ENCODE data around the gene ALDH1L1.

Gene ALDH1L1

GRCh38 chr3:126134219-126134975 lies 46.0 kb downstream of the ALDH1L1 start:
- DNase-seq (ENCODE audit: low read depth): peak; percentile 57

DNA sequence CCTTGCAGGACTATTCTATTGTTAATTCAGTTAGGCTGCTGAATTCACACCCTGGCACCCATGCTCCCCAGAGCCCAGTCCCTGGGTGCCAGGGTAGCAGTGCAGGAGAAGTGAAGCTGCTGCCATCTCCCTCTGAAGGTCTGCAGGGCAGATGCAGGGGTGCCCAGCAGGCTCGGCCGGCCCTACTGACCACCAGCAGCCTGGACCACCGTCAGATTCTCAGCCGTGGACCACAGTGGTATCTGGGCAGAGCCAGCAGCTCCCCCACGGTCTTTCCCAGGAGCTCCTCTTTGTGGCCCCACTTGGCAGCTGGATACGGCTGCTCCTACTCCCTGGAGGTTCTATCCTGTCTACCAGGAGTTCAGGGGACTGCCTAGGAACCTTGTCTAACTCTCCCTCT lies 46.8 kb downstream of the ALDH1L1 start:
- no peak for DNase-seq (ENCODE audit: low read depth)

DNA sequence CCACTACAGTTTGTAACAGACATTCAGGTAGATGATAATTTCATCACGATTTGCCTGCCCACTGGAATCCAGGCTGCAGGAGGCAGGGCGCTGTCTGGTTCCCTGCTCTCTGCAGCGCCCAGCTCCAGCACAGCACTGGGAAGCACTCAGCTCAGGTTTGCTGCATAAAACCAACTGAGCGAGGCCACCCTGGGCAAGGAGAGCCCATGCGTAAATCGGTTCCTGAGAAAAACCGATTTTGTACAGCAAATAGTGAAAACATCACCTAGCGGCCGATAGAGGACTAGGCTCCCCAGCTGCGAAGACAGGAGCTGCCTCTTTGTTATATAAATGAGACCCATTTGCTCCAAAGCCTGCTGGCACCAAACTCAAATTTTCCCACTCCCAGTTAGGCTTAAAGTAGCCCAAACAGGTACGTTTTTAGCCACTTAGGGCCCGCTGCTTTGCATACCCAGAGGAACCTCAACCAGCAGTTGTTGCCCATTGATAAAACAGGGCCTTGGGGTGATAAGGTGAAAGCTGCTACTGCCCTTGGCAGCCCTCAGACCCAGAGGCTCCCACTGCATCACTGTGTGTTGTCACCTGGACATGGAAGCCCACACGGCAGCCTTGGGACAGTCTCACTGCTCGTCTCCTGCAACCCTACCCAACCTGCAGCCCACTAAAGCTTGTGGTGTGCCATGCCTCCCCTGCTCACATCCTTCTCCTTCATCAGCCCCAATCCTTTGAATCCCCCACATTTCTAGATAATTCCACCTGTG lies 47.5 kb downstream of the ALDH1L1 start:
- DNase-seq (ENCODE audit: low read depth): peak; percentile 10

GRCh38 chr3:126131881-126132750 lies 48.3 kb downstream of the ALDH1L1 start:
- no peak for DNase-seq (ENCODE audit: low read depth)

- no peak for DNase-seq (ENCODE audit: low read depth)
Measured at GRCh38 chr3:126130981-126131745, 49.2 kb downstream of the ALDH1L1 start.

- no peak for DNase-seq (ENCODE audit: low read depth)
Measured at GRCh38 chr3:126130081-126130855, 50.1 kb downstream of the ALDH1L1 start.

- DNase-seq (ENCODE audit: low read depth): peak; percentile 33
Measured at GRCh38 chr3:126129398-126129891, 50.9 kb downstream of the ALDH1L1 start.

DNA sequence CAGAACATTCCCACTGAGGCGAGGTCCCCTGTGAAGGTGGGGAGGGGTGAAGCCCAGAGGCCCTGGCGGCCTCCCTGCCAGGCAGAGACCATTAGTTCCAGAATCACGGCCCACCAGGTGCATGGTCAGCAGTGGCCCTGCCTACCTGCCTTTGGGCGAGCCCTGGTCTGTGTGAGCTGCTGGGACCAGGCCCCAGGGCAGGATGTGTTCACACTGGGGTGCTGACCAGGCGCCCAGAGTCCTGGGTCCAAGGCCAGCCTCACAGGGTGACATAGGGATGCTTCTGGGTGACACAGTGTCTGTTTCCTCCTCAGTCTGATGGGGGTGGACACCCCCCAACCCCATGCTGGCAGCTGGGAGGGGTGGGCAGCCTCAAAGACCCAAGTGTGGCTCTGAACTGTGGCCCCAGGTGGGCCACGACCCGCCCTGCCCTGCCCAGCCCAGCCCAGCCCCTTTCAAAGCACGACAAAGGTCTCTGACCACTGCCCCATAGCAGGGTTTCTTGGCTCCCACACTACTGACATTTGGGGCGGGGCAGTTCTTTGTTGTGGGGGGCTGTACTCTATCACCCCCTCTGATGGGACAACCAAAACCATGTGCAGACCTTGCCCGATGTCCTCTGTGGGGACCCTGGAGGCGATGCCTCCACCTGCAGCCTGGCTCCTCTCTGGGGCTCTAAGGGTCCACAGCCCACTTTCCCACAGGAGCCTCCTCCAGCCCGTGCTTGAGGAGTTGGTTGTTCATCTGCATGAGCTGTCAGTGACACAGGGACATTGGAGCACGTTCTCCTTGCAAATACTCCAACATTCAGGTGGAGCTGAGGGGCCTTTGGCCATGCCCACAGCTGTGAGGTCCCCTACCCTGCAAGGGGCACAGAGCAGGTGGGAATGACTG lies 51.6 kb downstream of the ALDH1L1 start:
- no peak for DNase-seq (ENCODE audit: low read depth)

DNA sequence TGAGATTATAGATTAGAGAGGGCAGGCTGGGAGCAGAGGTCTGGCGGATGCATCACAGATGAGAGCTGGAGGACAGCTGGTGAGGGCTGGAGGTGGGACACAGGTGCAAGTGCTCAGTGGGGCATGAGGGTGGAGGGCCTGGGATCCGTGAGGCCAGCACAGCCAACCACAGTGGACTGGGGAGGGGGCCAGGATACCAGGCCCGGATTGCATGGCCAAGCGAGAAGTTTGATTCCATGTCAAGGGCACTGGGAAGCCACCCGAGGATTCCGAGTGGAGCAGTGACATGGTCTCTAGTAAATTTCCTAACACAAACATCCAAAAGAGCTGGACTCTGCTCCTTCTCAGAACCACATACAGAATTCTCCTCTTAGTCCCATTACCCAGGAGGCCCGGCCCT lies 52.5 kb downstream of the ALDH1L1 start:
- DNase-seq (ENCODE audit: low read depth): no peak

- no peak for DNase-seq (ENCODE audit: low read depth)
Measured at GRCh38 chr3:126127452-126127851, 52.9 kb downstream of the ALDH1L1 start.

DNA sequence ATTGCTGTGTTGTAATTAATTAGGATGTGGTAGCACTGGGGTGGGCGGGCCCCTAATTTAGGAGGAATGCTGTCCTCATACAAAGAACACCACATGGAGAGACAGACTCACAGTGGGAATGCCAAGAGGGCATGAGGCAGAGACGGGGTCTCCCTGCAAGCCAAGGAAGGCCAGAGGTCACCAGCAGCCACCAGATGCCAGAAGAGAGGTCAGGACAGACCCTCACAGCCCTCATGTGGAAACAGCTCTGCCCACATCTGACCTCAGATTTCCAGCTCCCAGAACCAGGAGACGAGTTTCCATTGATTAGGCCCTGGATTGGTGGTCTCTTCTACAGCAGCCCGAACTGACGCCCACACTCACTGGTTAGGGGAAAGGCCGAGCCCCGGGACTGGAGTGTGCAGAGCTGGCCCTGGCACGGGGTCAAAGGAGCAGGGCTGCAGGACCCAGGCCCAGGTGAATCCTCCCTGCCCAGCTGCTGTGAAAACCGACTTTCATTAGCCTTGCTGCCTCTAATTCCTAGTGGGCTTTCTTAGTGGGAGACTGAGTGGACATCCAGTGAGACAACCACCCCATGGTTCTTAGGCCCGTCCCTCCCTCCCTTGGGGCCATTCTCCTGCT lies 53.5 kb downstream of the ALDH1L1 start:
- no peak for DNase-seq (ENCODE audit: low read depth)

DNA sequence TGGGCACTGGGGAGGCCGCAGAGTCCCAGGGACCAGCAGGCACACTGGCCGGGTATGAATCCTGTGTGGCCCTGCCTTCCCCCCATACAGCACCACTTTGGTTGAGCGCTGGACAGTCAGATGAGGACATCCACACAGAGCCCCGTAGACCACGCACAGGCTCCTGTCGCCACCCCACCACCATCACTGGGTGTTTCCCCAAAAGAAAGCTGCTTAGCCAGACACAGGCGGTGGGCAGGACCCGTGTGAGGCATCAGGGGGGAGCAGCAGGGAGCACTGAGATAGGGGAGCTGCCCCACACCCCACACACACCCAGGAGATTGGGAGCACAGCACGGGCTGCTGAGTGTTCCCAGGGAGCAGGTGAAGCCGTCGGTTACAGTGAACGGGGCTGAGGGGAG lies 54.1 kb downstream of the ALDH1L1 start:
- DNase-seq (ENCODE audit: low read depth): no peak

DNA sequence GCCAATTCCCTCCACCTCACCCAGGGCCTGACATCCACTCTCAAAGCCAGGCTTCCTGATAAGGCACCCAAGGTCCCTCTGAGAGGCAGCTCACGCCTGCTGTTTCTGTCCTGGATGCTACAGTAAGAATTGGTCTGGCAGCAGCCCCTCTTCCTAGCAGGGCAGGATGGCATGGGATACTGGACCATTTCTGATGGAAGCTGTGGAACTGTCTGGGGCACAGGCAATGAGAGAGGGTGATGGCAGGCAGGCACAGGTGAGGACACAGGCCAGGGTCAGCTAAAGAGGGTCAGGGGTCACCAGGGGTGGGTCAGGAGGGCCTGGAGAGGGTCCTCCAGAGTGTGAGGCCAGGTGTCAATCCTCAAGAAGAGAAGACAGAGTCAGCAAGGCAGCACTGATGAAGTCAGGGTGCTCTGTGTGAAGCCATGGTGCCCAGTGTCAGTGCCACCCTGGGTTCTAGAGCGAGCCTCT lies 54.6 kb downstream of the ALDH1L1 start:
- DNase-seq (ENCODE audit: low read depth): no peak

- DNase-seq (ENCODE audit: low read depth): no peak
Measured at GRCh38 chr3:126125341-126125740, 55.0 kb downstream of the ALDH1L1 start.

DNA sequence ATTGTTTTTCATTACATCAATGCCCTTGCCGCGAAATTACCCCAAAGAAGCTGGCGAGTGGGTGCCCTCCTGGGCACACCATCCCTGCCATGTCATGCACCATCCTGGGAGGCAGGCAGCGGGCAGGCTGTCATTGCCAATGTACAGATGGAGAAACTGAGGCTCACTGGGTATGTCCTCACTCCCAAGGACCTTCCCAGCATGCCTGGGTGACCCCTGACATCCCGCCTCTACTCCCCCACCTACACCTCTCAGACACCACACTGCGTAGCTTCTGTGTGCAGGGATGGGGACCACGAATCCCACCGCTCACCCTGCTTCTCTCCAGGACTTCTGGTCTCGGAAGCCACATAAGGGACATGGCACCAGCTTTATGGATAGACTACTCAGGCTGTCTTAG lies 55.5 kb downstream of the ALDH1L1 start:
- DNase-seq (ENCODE audit: low read depth): no peak

DNA sequence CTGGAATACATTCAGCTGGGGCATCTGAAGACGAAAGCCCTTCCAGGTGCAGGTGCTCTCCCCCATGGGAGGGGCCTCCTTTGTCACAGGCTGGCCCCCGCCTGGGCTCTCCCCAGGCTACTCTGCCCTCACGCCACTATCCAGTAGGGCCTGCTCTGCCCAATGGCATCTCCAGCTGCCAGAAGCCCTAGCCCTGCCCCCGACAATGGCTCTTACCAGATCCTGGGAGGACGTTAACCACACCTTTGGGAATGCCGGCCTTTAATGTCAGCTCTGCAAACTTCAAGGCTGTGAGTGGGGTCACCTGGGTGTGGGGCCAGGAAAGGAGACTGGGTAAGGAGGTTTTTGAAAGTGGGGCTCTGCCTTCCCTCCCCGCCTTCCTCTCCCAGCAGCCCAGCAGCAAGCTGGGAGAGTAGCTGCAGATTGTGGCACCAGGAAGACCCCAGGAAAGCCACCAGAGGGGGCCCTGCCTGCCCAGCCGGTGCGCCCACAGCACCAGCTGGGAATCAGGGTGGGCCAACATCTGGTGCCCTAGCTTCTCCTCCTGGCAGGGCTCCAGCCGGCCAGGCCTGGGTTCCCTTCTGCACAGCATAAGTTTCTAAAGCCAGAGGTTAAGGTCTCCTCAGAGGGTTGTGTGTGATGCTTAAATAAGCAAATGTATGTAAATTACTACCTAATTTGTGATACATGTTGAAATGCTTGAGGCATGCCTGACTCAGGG lies 56.1 kb downstream of the ALDH1L1 start:
- no peak for DNase-seq (ENCODE audit: low read depth)

GRCh38 chr3:126121632-126122031 lies 58.8 kb downstream of the ALDH1L1 start:
- DNase-seq (ENCODE audit: low read depth): no peak

GRCh38 chr3:126121074-126121473 lies 59.3 kb downstream of the ALDH1L1 start:
- DNase-seq (ENCODE audit: low read depth): no peak
